Coronary artery (tissue), 2 donors: ENCODE results near the gene GNPDA1.

Experiments
- DNase-seq: peaks from one replicate; pipeline ENCODE4 v3.0.0-alpha.2; 2017; ENCODE audit warnings: low spot score
- H3K27ac ChIP-seq, 2 donors: fragments of 200-600 bp; sonication (generic); one replicate each; pipeline ENCODE4 v1.5.1; 2016 to 2019
- H3K4me3 ChIP-seq: fragments of 200-600 bp; sonication (generic); 2 replicates; pipeline ENCODE4 v1.5.1; 2016; ENCODE audit warnings: mild to moderate bottlenecking, moderate library complexity
- CTCF ChIP-seq: fragments of 200-600 bp; sonication (generic); IDR thresholded peaks from one replicate; pipeline ENCODE4 v1.5.1; 2019; ENCODE audit warnings: antibody characterized with exemption

GNPDA1 gene

GRCh38 chr5:141954194-141954593, 58.6 kb downstream of the GNPDA1 start:
- peak overlapping the region; percentile 24 for H3K4me3 ChIP-seq

DNA sequence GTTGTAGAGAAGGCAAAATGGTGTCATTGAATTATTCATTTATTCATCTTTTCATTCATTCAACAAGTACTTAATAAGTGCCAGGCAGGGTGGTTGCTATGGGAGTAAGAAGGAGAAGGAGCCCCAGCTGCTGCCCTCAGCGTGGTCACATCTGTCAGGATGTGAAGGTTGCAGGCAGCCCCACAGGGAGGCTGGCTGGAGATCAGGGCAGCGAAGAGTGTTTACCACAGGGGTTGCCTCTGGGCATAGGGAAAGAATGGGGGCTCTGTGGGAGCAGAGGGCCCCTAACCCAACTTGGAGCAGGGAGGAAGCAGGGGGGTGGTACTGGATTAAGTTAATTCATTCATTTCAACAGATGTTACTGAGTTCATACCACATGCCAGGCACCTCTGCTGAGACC, 60.8 kb downstream of the GNPDA1 start:
- no peak overlapping the region for H3K4me3 ChIP-seq
- TF ChIP-seq CTCF, result no peak
- peak overlapping the region in 1 of 2 donors; percentile 60 for H3K27ac ChIP-seq
- DNase-seq, result no peak

More at GRCh38 chr5:141954194-141954593, 58.6 kb downstream of the GNPDA1 start:
- TF ChIP-seq CTCF, result no peak
- peak overlapping the region in 1 of 2 donors; percentile 23 for H3K27ac ChIP-seq
- DNase-seq, result no peak

GRCh38 chr5:141951332-141951781, 61.5 kb downstream of the GNPDA1 start:
- no peak for DNase-seq
- H3K4me3 ChIP-seq, result peak overlapping the region; percentile 19
- H3K27ac ChIP-seq, result peak overlapping the region in 1 of 2 donors; percentile 60
- TF ChIP-seq CTCF, result no peak
